ENCODE results near the gene IST1.

GRCh38 chr16:71848622-71849021, 46.7 kb upstream of the IST1 start:
- TF ChIP-seq CTCF (IDR thresholded peaks at IDR 0.05) (no peak), POLR2A (IDR thresholded peaks at IDR 0.05) (no peak)

All from prostate gland (tissue), 2 donors.